H1 (cell line): Measurements from ENCODE around the gene HIPK2.

Experiments
- EZH2 ChIP-seq: fragments of 200-600 bp; sonication (generic); IDR thresholded peaks from 2 replicates; pipeline ENCODE4 v1.7.1; 2012; ENCODE audit warnings: low read depth, mild to moderate bottlenecking, moderate library complexity, low read length, inconsistent platforms; ENCODE audit not compliant: severe bottlenecking
- JUN ChIP-seq: IDR thresholded peaks from 2 replicates; pipeline ENCODE4 v1.6.1; 2011; ENCODE audit warnings: low read depth, mild to moderate bottlenecking, improper control_type of control experiment, low read length
- YY1 ChIP-seq: IDR thresholded peaks from 2 replicates; pipeline ENCODE4 v1.6.1; 2011; ENCODE audit warnings: low read depth, mild to moderate bottlenecking, low read length

GRCh38 chr7:139783647-139784385 is 6.0 kb upstream of the HIPK2 start:
- no peak for TF ChIP-seq EZH2
- TF ChIP-seq JUN, result no peak
- no peak for TF ChIP-seq YY1
